ENCODE measurements around the gene GLTPD2.

DNA sequence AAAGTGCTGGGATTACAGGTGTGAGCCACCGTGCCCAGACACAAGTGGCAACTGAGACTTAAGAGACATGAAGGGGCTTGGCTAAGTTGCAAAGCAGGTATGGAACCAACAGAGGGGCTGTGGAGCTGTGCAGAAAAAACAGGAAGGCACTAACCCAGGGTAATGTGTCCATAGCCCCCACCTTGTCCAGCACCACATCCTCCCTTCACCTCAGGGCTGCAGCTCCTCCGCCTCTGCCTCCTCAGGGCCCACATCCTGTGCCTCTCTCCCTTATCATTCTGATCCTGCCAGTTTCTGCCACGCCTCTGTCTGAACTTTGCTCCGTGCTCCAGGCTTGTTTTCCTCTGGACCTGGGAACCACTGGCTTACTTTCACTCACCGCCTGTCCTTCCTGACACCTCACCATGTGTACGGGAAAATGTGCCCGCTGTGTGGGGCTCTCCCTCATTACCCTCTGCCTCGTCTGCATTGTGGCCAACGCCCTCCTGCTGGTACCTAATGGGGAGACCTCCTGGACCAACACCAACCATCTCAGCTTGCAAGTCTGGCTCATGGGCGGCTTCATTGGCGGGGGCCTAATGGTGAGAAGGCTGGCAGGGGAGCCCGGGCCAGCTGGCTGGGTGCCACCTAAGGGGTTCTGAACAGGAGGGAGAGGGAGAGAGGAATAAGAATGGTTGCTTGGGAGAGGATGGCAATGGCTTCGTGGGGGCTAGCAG, 17.1 kb upstream of the GLTPD2 start, which contains the start of gene TM4SF5:
- TF ChIP-seq CTCF (IDR thresholded peaks at IDR 0.05) (no peak), POLR2A (IDR thresholded peaks at IDR 0.05) (no peak)

Measured in lower leg skin (tissue), 3 donors.